Activated CD8-positive, alpha-beta memory T cell treated with anti-CD3 and anti-CD28 coated beads, Interleukin-2, amount 50 U/mL, for 24 hours (primary cell): ENCODE data around the gene MAN1A2.

Experiments used
- DNase-seq: peaks from one replicate; pipeline ENCODE4 v3.0.0-alpha.2; 2020; ENCODE audit errors: extremely low read depth

Gene MAN1A2

DNA sequence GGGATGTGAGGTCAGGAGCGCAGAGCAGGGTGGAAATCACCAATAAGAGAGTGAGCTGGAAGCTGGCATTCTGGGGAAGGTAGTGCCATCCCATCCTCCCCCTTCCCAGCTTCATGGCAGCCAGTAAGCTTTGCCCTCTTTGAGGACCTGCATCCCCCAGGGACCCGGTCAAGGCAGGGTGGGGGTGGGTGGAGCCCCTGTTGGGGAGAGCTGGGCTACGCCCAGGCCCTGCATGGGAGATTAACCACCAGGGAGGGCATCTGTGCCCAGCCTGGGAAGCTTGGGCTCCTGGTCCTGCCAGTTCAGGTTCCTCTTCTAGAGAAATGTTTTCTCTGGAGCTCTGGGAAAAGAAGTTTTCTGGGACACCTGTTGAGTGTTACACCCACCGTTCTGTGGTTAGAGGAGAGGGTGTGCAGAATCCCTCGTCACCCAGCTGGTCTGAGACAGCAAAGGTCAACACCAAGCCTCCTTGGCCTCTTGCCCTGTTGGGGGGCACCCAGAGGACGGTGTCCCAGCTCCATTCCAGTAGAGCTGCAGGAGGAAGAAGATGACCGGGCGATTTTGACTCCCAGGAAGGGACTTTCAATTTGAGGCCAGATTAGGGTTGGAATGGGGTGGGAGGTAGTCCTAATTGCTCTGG, 208.5 kb downstream of the MAN1A2 start:
- no peak for DNase-seq

DNA sequence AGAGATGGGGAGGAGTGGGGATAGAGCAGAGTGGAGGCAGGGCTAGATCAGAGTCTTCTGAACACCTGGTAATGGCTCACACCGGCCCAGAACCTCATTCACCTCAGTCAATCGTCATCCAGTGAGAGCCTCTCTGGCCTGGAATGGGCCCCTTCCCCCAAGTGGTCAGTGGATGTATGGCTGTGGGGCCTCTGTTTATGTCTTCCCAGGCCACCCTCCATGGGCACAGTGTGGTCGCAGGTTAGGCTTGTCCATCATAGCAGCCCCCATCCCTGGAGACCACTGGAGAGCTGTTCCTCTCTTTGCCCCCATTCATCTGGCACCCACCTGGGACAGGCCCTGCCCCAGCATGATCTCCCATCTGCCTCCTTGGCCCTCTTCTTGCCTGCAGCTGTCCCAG, 209.0 kb downstream of the MAN1A2 start:
- no peak for DNase-seq

DNA sequence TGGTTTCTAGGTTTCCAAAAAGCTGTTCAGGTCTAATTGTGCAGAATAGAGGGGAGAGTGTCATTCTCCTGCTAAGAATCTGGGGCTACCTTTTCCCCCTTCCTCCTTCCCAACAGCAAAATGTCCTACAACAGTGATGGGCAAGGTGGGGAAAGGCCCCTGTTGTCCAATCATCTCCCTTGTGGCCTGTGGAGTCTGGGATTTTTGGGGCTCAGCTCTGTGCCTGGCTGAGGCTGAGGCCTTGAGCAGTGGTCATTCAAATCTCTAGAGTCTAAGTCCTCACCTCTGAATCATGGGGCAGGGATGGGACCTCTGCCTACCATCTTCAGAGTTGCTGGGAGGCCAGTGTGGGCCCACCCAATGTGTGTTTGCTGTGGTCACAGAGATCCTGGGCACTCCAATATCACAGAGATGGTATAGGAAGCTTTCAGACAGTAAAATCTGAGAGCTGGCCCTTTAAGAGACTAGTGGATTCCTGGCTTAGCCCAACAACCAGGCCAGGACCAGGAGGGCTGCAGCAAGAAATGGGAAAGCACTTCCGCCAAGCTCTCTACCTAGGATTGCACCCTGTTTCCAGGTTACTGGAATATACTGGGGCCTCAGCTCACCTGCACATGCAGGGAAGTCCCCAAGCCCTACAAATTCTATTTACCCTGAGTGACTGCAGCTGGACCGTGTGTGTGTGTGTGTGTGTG, 210.1 kb downstream of the MAN1A2 start:
- DNase-seq, result no peak

DNA sequence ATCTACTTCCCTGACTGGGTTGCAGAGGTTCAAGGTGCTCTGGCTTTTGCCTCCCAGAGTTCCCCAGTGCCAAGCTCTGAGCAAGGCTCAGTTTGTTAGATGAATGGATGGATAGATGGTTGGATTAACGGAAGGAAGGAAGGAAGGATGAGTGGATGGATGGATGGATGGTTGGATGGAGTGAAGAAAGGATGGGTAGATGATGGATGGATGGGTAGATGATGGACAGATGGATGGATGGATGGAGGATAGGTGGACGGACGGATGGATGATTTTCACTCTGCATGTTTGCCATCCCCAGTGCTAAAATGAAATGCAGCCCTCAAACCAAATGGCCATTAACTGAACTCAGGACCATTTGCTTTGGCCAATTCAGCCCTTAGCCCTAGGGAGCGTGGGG, 211.2 kb downstream of the MAN1A2 start:
- DNase-seq, result no peak
